IPS-20b (cell line): ENCODE data around the gene PID1.

Source experiments
- H3K27ac ChIP-seq: one replicate; pipeline ENCODE4 v1.5.1; 2013; ENCODE audit warnings: low read length
- H3K27me3 ChIP-seq: 2 replicates; pipeline ENCODE4 v1.6.1; 2013; ENCODE audit warnings: mild to moderate bottlenecking, low read length, inconsistent platforms; ENCODE audit not compliant: insufficient read depth
- H3K36me3 ChIP-seq: 2 replicates; pipeline ENCODE4 v1.6.1; 2013; ENCODE audit warnings: low read depth, mild to moderate bottlenecking, inconsistent platforms, low read length, moderate library complexity; ENCODE audit not compliant: insufficient read depth
- H3K4me1 ChIP-seq: 2 replicates; pipeline ENCODE4 v1.6.1; 2013; ENCODE audit warnings: mild to moderate bottlenecking, control low read depth, inconsistent platforms, low read length, moderate library complexity; ENCODE audit not compliant: insufficient read depth
- H3K4me3 ChIP-seq: 2 replicates; pipeline ENCODE4 v1.5.1; 2013; ENCODE audit warnings: mild to moderate bottlenecking, low read length, inconsistent platforms
- H3K9ac ChIP-seq: 2 replicates; pipeline ENCODE4 v1.6.1; 2013; ENCODE audit warnings: low read depth, mild to moderate bottlenecking, inconsistent platforms, low read length, moderate library complexity
- H3K9me3 ChIP-seq: 2 replicates; pipeline ENCODE4 v1.6.1; 2013; ENCODE audit warnings: mild to moderate bottlenecking, low read depth, low read length, inconsistent platforms; ENCODE audit not compliant: insufficient read depth

The PID1 gene

GRCh38 chr2:229041691-229042090, 229.4 kb downstream of the PID1 start:
- Histone ChIP-seq H3K4me1 (no peaks in the 10 kb centered on the region), H3K27me3 (no peaks in the 10 kb centered on the region), H3K9me3 (no peaks in the 10 kb centered on the region), H3K36me3 (no peaks in the 10 kb centered on the region), H3K9ac (no peak overlapping the region), H3K4me3 (no peak overlapping the region), H3K27ac (no peak overlapping the region)

DNA sequence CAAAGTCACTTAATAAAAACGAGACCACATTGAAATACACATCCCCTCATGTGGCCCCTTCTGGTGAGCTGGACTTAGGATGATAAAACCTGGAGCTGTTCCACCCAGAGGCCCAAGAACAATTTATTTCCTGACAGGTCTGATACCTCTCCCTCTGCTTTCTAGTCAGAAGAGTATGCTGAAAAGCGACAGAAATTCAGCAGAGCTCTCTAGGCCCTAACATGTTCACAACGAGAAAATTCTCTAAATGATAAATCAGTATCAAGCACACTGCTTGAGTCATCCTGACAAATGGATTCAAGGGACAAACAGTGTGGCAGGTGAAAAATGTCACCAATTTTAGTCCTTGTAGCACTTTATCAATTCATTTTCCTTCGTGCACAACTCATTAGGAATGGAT, 233.5 kb downstream of the PID1 start:
- H3K9me3 ChIP-seq = no peaks in the 10 kb centered on the region
- no peak overlapping the region for H3K27ac ChIP-seq
- no peaks in the 10 kb centered on the region for H3K36me3 ChIP-seq
- no peak overlapping the region for H3K9ac ChIP-seq
- no peak overlapping the region for H3K4me3 ChIP-seq
- H3K27me3 ChIP-seq = no peaks in the 10 kb centered on the region
- H3K4me1 ChIP-seq = no peaks in the 10 kb centered on the region

- no peak overlapping the region for H3K4me3 ChIP-seq
- H3K9ac ChIP-seq = no peak overlapping the region
- H3K9me3 ChIP-seq = no peaks in the 10 kb centered on the region
- no peaks in the 10 kb centered on the region for H3K27me3 ChIP-seq
- no peaks in the 10 kb centered on the region for H3K36me3 ChIP-seq
- H3K4me1 ChIP-seq = no peaks in the 10 kb centered on the region
- H3K27ac ChIP-seq = no peak overlapping the region
Measured at GRCh38 chr2:229033816-229034215, 237.3 kb downstream of the PID1 start.

- Histone ChIP-seq H3K36me3 (no peaks in the 10 kb centered on the region), H3K4me1 (no peaks in the 10 kb centered on the region), H3K27ac (no peak overlapping the region), H3K4me3 (no peak overlapping the region), H3K9me3 (no peaks in the 10 kb centered on the region), H3K27me3 (no peaks in the 10 kb centered on the region), H3K9ac (no peak overlapping the region)
Measured at GRCh38 chr2:229032608-229033234, 238.4 kb downstream of the PID1 start.

DNA sequence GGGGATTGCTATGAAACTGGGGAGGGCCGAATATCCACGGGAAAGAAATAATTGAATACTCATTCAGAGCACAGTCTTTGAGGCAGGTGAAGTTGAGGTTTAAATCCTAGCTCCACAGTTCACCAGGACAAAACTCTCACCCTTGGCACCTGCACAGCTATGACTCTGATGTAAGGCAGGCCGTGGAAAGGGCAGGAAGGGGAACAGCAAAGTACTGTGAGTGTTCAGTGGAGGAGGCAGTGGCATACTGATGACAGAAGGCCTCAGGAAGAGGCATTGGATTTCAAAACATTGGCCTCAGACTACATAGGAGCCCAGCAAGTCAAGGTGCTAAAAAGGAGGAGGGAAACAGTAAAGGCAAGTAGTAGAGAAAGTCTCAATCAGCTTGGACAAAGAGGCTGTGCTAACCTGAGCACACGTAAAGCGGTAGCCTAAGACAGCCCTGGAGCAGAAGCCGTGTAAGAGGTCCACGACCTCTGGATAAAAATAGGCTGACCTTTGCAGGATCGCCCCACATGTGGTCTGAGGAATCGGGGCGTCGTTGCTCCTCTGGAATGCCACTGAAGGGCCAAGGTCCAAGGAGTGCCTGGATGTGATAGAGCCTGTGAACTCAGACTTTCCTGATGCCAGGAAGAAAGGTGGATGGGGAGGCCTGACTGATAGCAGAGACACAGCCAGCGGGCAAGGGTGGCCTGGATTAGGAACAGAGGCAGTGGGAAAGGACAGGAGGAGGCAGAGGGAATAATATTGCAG, 243.6 kb downstream of the PID1 start:
- Histone ChIP-seq H3K9me3 (no peaks in the 10 kb centered on the region), H3K4me3 (no peak overlapping the region), H3K27ac (no peak overlapping the region), H3K4me1 (no peaks in the 10 kb centered on the region), H3K27me3 (no peaks in the 10 kb centered on the region), H3K36me3 (no peaks in the 10 kb centered on the region), H3K9ac (no peak overlapping the region)

GRCh38 chr2:229025653-229026052, 245.4 kb downstream of the PID1 start:
- H3K4me3 ChIP-seq = no peak overlapping the region
- no peaks in the 10 kb centered on the region for H3K4me1 ChIP-seq
- H3K9ac ChIP-seq = no peak overlapping the region
- no peaks in the 10 kb centered on the region for H3K36me3 ChIP-seq
- H3K27ac ChIP-seq = no peak overlapping the region
- H3K9me3 ChIP-seq = no peaks in the 10 kb centered on the region
- no peaks in the 10 kb centered on the region for H3K27me3 ChIP-seq

DNA sequence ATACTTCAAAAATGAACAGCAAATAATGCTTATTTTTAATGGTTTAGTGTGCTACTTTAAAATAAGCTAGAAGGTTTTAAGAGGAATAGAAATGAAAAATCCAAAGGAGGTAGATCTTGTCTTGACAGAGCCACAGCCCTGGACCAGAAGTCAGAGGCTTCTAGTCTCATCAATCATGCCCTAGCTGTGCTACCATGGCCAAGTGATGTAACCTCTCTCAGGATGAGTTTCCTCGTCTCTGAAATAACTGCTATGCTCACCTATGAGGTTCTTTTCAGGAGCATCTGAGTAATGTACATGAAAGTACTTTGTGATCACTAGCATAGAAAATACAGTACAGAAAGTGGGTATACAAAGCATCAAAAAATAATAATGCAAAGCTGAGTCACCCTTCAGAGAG, 248.4 kb downstream of the PID1 start:
- Histone ChIP-seq H3K4me1 (no peaks in the 10 kb centered on the region), H3K27ac (no peak overlapping the region), H3K9me3 (no peaks in the 10 kb centered on the region), H3K4me3 (no peak overlapping the region), H3K36me3 (no peaks in the 10 kb centered on the region), H3K27me3 (no peaks in the 10 kb centered on the region), H3K9ac (no peak overlapping the region)

DNA sequence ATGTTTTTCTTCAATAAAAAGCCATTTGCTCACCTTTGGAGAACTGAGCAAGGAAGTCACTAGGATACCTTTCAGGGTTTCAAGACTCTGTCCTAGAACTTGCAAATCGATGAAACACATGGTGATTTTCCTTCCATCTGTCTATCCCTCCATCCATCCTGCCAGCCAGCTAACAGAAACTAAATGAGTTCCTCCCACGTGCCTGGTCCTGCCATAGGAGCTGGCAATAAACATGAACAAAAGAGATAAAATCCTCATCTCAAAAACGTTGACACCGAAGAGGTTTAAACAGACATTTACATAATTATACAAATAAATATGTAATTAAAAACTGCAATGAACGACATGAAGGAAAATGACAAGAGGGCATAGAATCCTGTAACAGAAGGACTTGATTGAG, 249.0 kb downstream of the PID1 start:
- Histone ChIP-seq H3K27ac (no peak overlapping the region), H3K9me3 (no peaks in the 10 kb centered on the region), H3K27me3 (no peaks in the 10 kb centered on the region), H3K36me3 (no peaks in the 10 kb centered on the region), H3K4me1 (no peaks in the 10 kb centered on the region), H3K9ac (no peak overlapping the region), H3K4me3 (no peak overlapping the region)

- no peaks in the 10 kb centered on the region for H3K36me3 ChIP-seq
- no peak overlapping the region for H3K9ac ChIP-seq
- no peak overlapping the region for H3K4me3 ChIP-seq
- no peak overlapping the region for H3K27ac ChIP-seq
- H3K27me3 ChIP-seq = no peaks in the 10 kb centered on the region
- H3K4me1 ChIP-seq = no peaks in the 10 kb centered on the region
- H3K9me3 ChIP-seq = no peaks in the 10 kb centered on the region
Measured at GRCh38 chr2:229009816-229010215, 261.3 kb downstream of the PID1 start.

DNA sequence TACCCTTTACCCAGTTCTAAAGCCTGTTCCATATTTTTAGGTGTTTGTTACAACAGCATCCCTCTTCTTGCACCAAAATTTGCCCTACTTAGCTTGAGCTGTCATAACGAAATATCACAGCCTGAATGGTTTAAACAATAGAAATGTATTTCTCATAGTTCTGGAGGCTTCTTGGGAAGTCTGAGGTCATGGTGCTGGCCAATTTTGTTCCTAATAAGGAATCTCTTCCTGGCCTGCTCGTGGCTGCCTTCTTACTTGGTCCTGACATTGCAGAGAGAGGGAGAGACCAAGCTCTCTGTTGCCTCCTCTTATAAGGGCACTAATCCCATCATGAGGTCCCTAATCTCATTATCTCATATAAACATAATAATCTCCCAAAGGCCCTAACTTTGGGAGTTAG, 267.8 kb downstream of the PID1 start:
- H3K4me3 ChIP-seq = no peak overlapping the region
- no peaks in the 10 kb centered on the region for H3K27me3 ChIP-seq
- peaks cover 23% of the 10 kb centered on the region for H3K9me3 ChIP-seq
- no peaks in the 10 kb centered on the region for H3K36me3 ChIP-seq
- no peak overlapping the region for H3K9ac ChIP-seq
- no peaks in the 10 kb centered on the region for H3K4me1 ChIP-seq
- no peak overlapping the region for H3K27ac ChIP-seq

GRCh38 chr2:229001196-229001595, 269.9 kb downstream of the PID1 start:
- no peak overlapping the region for H3K27ac ChIP-seq
- no peaks in the 10 kb centered on the region for H3K27me3 ChIP-seq
- no peaks in the 10 kb centered on the region for H3K36me3 ChIP-seq
- peaks cover 37% of the 10 kb centered on the region for H3K9me3 ChIP-seq
- H3K4me1 ChIP-seq = no peaks in the 10 kb centered on the region
- H3K9ac ChIP-seq = no peak overlapping the region
- no peak overlapping the region for H3K4me3 ChIP-seq

DNA sequence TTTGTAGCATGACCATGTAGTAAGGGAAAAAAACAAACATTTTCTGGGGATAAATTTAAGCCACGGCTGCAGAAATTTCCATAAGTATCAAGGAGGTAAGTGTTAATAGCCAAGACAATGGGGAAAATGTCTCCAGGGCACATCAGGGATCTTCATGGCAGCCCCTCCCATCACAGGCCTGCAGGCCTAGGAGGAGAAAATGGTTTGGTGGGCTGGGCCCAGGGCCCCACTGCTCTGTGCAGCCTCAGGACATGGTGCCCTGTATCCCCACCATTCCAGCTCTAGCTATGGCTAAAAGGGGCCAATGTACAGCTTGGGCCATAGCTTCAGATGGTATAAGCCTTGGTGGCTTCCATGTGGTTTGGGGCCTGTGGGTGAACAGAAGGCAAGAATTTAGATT, 271.8 kb downstream of the PID1 start:
- Histone ChIP-seq H3K27me3 (no peaks in the 10 kb centered on the region), H3K4me3 (no peak overlapping the region), H3K36me3 (no peaks in the 10 kb centered on the region), H3K9me3 (peaks cover 43% of the 10 kb centered on the region), H3K27ac (no peak overlapping the region), H3K4me1 (no peaks in the 10 kb centered on the region), H3K9ac (no peak overlapping the region)
